Neural cell (in vitro differentiated cells): Measurements from ENCODE around the gene LSMEM2. TPM values are rescaled to one million over a fixed set of nuclear protein-coding genes. Genes with fewer than 3 reads are reported as not detected.
A peak's percentile ranks its signal among the peaks of the same experiment; 100 is the strongest.

ENCODE experiments used
- H2AFZ ChIP-seq: fragments of 200-600, 300-800 bp; sonication (generic), shearing (Covaris generic); 2 replicates; pipeline ENCODE4 v1.6.0; 2014; ENCODE audit warnings: low read depth, mild to moderate bottlenecking, antibody characterized with exemption, low read length, moderate library complexity
- H3F3A ChIP-seq: fragments of 200-600 bp; shearing (Covaris generic); 2 replicates; pipeline ENCODE4 v1.6.1; 2016; ENCODE audit warnings: mild to moderate bottlenecking, moderate library complexity, mixed read lengths, antibody characterized with exemption, low read length; ENCODE audit not compliant: insufficient read depth, poor library complexity, severe bottlenecking
- H3K27ac ChIP-seq: fragments of 200-600, 300-800 bp; sonication (generic), shearing (Covaris generic); 2 replicates; pipeline ENCODE4 v1.5.1; 2014; ENCODE audit warnings: mild to moderate bottlenecking, low read length, moderate library complexity
- H3K27me3 ChIP-seq: fragments of 300-800, 200-600 bp; sonication (generic), shearing (Covaris generic); 2 replicates; pipeline ENCODE4 v1.6.0; 2014; ENCODE audit warnings: mild to moderate bottlenecking, low read depth, low read length, moderate library complexity; ENCODE audit not compliant: insufficient read depth
- H3K36me3 ChIP-seq: fragments of 300-800, 200-600 bp; sonication (generic), shearing (Covaris generic); 2 replicates; pipeline ENCODE4 v1.5.1; 2014; ENCODE audit warnings: mild to moderate bottlenecking, antibody characterized with exemption, low read length, moderate library complexity; ENCODE audit not compliant: insufficient read depth
- H3K4me2 ChIP-seq: fragments of 300-800, 200-600 bp; sonication (generic), shearing (Covaris generic); 2 replicates; pipeline ENCODE4 v1.6.0; 2014; ENCODE audit warnings: mild to moderate bottlenecking, low read length
- H3K4me3 ChIP-seq: fragments of 300-800, 200-600 bp; sonication (generic), shearing (Covaris generic); 2 replicates; pipeline ENCODE4 v1.5.1; 2014; ENCODE audit warnings: mild to moderate bottlenecking, low read length, moderate library complexity
- H3K79me2 ChIP-seq: fragments of 200-600 bp; shearing (Covaris generic); replicated peaks from 2 replicates; pipeline ENCODE4 v1.6.0; 2014; ENCODE audit warnings: mild to moderate bottlenecking, low read length, moderate library complexity; ENCODE audit not compliant: insufficient read depth
- H3K9ac ChIP-seq: fragments of 300-800, 200-600 bp; sonication (generic), shearing (Covaris generic); 2 replicates; pipeline ENCODE4 v1.6.1; 2016; ENCODE audit warnings: mild to moderate bottlenecking, low read length, mixed read lengths
- H3K9me2 ChIP-seq: fragments of 200-600 bp; shearing (Covaris generic); 2 replicates; pipeline ENCODE4 v1.6.1; 2016; ENCODE audit warnings: mild to moderate bottlenecking, low read length, mixed read lengths; ENCODE audit not compliant: insufficient read depth
- H3K9me3 ChIP-seq: fragments of 200-600, 300-800 bp; sonication (generic), shearing (Covaris generic); 2 replicates; pipeline ENCODE4 v1.6.1; 2016; ENCODE audit warnings: mild to moderate bottlenecking, mixed run types, low read length, moderate library complexity, mixed read lengths
- H4K20me1 ChIP-seq: fragments of 200-600 bp; shearing (Covaris generic); 2 replicates; pipeline ENCODE4 v1.6.1; 2016; ENCODE audit warnings: mild to moderate bottlenecking, mixed run types; ENCODE audit not compliant: insufficient read depth
- CTCF ChIP-seq: fragments of 450-650 bp; IDR thresholded peaks from 2 replicates; pipeline ENCODE4 v1.5.1; 2014; ENCODE audit warnings: antibody characterized with exemption, mild to moderate bottlenecking, moderate library complexity; ENCODE audit not compliant: poor library complexity, severe bottlenecking
- EP300 ChIP-seq: fragments of 450-650 bp; conservative IDR thresholded peaks from 2 replicates; pipeline ENCODE4 v1.6.1; 2014; ENCODE audit warnings: antibody characterized with exemption, mild to moderate bottlenecking, moderate library complexity; ENCODE audit not compliant: poor library complexity, severe bottlenecking
- EZH2 ChIP-seq: fragments of 200-600, 300-800 bp; shearing (Covaris generic), sonication (generic); IDR thresholded peaks from 2 replicates; pipeline ENCODE4 v1.6.1; 2014; ENCODE audit warnings: antibody characterized with exemption, low read length, borderline replicate concordance, mild to moderate bottlenecking; ENCODE audit not compliant: insufficient read depth, poor library complexity, severe bottlenecking
- MXI1 ChIP-seq: fragments of 450-650 bp; conservative IDR thresholded peaks from 2 replicates; pipeline ENCODE4 v1.6.1; 2014; ENCODE audit warnings: antibody characterized with exemption, mild to moderate bottlenecking; ENCODE audit not compliant: poor library complexity, severe bottlenecking
- POLR2AphosphoS5 ChIP-seq: IDR thresholded peaks from 2 replicates; pipeline ENCODE4 v1.6.1; 2012
- RAD21 ChIP-seq: fragments of 450-650 bp; conservative IDR thresholded peaks from 2 replicates; pipeline ENCODE4 v1.6.1; 2014; ENCODE audit warnings: antibody characterized with exemption, mild to moderate bottlenecking, moderate library complexity
- REST ChIP-seq: IDR thresholded peaks from 2 replicates; pipeline ENCODE4 v1.6.1; 2012; ENCODE audit warnings: borderline replicate concordance
- SMC3 ChIP-seq: fragments of 450-650 bp; conservative IDR thresholded peaks from 2 replicates; pipeline ENCODE4 v1.6.1; 2014; ENCODE audit warnings: antibody characterized with exemption, mild to moderate bottlenecking, moderate library complexity; ENCODE audit not compliant: poor library complexity
- TAF1 ChIP-seq: IDR thresholded peaks from 2 replicates; pipeline ENCODE4 v1.6.1; 2012; ENCODE audit warnings: low read depth
- polyA plus RNA-seq: library from polyadenylated mRNA; depleted of rRNA; stranded (reverse); fragments of >200 nt; gene quantifications from 2 replicates; pipeline ENCODE4 v1.2.3, GENCODE V29; 2014

The LSMEM2 gene
- polyA plus RNA-seq, 1 donor from 2014 or later, result not detected

- TF ChIP-seq CTCF, result no peak
- TF ChIP-seq POLR2AphosphoS5, result no peak
- TF ChIP-seq SMC3, result no peak
- TF ChIP-seq TAF1, result no peak
- TF ChIP-seq RAD21, result no peak
- no peak for TF ChIP-seq REST
- no peak for TF ChIP-seq EZH2
- TF ChIP-seq MXI1, result no peak
- TF ChIP-seq EP300, result no peak
- no peak overlapping the region for H2AFZ ChIP-seq
- H3K9ac ChIP-seq, result no peak overlapping the region
- H3F3A ChIP-seq, result no peaks in the 10 kb centered on the region
- H4K20me1 ChIP-seq, result no peaks in the 10 kb centered on the region
- H3K9me3 ChIP-seq, result no peaks in the 10 kb centered on the region
- no peak overlapping the region for H3K4me3 ChIP-seq
- H3K9me2 ChIP-seq, result no peaks in the 10 kb centered on the region
- no peak overlapping the region for H3K4me2 ChIP-seq
- H3K79me2 ChIP-seq, result peaks cover 12% of the 10 kb centered on the region
- no peak overlapping the region for H3K27ac ChIP-seq
- no peaks in the 10 kb centered on the region for H3K27me3 ChIP-seq
- H3K36me3 ChIP-seq, result no peaks in the 10 kb centered on the region
These were observed 47.3 kb downstream of the LSMEM2 start for GRCh38 chr3:50326182-50326541.

GRCh38 chr3:50327129-50327528 lies 48.2 kb downstream of the LSMEM2 start:
- Histone ChIP-seq H3K27ac (peak overlapping the region; percentile 66), H3K36me3 (no peaks in the 10 kb centered on the region), H4K20me1 (no peaks in the 10 kb centered on the region), H3K9me2 (no peaks in the 10 kb centered on the region), H3F3A (no peaks in the 10 kb centered on the region), H3K9ac (peak overlapping the region; percentile 85), H3K27me3 (no peaks in the 10 kb centered on the region), H2AFZ (no peak overlapping the region), H3K4me2 (peak overlapping the region; percentile 73), H3K9me3 (no peaks in the 10 kb centered on the region), H3K79me2 (peaks cover 12% of the 10 kb centered on the region), H3K4me3 (peak overlapping the region; percentile 100)
- no peak for TF ChIP-seq POLR2AphosphoS5
- no peak for TF ChIP-seq TAF1
- no peak for TF ChIP-seq EZH2
- no peak for TF ChIP-seq RAD21
- TF ChIP-seq CTCF, result no peak
- TF ChIP-seq EP300, result no peak
- no peak for TF ChIP-seq SMC3
- no peak for TF ChIP-seq MXI1
- TF ChIP-seq REST, result no peak
